OCI-LY3 (cell line): ENCODE results near the gene SPDEF.

Experiments used
- EZH2phosphoT487 ChIP-seq: fragments of 200-600 bp; shearing (Covaris generic); IDR thresholded peaks from 2 replicates; pipeline ENCODE4 v1.6.1; 2018; ENCODE audit warnings: antibody characterized with exemption, mixed run types, low read depth
- TF ChIP-seq, protein P1 (sequence below): fragments of 200-600, 300-600 bp; sonication (generic); IDR thresholded peaks from 2 replicates; pipeline ENCODE4 v1.5.1; 2014; ENCODE audit warnings: antibody characterized with exemption, low read length, low read depth

DNA sequence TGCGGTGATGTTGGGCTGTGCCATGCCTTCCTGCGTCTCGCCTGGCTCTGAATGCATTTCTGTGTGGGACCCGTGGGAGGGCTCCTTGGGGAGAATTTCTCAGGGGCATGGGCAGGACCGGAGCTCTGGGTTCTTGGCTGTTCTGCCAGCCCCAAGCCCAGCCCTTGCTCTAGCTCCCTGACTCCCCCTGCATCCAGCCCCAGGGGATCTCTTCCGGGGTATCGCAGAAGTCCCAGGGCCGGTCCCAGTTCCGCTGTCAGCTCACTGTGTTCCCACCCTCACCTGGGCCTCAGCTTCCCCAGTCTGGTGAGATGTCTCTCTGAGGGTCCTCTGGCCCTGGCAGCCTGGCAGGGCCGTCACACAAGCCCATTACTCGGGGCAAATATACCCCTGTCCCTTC lies 20.5 kb downstream of the SPDEF start:
- TF ChIP-seq, protein P1, sequence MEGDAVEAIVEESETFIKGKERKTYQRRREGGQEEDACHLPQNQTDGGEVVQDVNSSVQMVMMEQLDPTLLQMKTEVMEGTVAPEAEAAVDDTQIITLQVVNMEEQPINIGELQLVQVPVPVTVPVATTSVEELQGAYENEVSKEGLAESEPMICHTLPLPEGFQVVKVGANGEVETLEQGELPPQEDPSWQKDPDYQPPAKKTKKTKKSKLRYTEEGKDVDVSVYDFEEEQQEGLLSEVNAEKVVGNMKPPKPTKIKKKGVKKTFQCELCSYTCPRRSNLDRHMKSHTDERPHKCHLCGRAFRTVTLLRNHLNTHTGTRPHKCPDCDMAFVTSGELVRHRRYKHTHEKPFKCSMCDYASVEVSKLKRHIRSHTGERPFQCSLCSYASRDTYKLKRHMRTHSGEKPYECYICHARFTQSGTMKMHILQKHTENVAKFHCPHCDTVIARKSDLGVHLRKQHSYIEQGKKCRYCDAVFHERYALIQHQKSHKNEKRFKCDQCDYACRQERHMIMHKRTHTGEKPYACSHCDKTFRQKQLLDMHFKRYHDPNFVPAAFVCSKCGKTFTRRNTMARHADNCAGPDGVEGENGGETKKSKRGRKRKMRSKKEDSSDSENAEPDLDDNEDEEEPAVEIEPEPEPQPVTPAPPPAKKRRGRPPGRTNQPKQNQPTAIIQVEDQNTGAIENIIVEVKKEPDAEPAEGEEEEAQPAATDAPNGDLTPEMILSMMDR = no peak
- no peak for TF ChIP-seq EZH2phosphoT487
